Keratinocyte (primary cell): Measurements from ENCODE around the gene ZNF490. TPM values are rescaled to one million over a fixed set of nuclear protein-coding genes. Genes with fewer than 3 reads are reported as not detected.

Experiments used
- DNase-seq: peaks from one replicate; pipeline ENCODE4 v3.0.0-alpha.2; 2011; ENCODE audit warnings: low read depth, missing footprints, low spot score
- FAIRE-seq: peaks from 2 replicates; lab custom pipeline; 2011; peaks lifted over from hg19 to GRCh38; lab: Jason Lieb, UNC
- H2AFZ ChIP-seq: 2 replicates; pipeline ENCODE4 v1.6.0; 2012; ENCODE audit warnings: low read length, control low read depth, inconsistent platforms; ENCODE audit not compliant: control insufficient read depth
- H3K27ac ChIP-seq: 2 replicates; pipeline ENCODE4 v1.5.1; 2011; ENCODE audit warnings: low read length; ENCODE audit not compliant: control insufficient read depth, insufficient read depth
- H3K27me3 ChIP-seq: 3 replicates; pipeline ENCODE4 v1.6.0; 2011; ENCODE audit warnings: low read length; ENCODE audit not compliant: control insufficient read depth, insufficient read depth; ENCODE audit errors: extremely low read depth
- H3K36me3 ChIP-seq, 2 experiments: 2 replicates in 1 of 2; 3 replicates in 1 of 2; pipeline ENCODE4 v1.5.1; 2011; ENCODE audit warnings: low read length in 2 of 2, mild to moderate bottlenecking in 1 of 2; ENCODE audit not compliant: control insufficient read depth in 2 of 2, insufficient read depth in 2 of 2; ENCODE audit errors: extremely low read depth in 1 of 2
- H3K4me1 ChIP-seq: 3 replicates; pipeline ENCODE4 v1.5.1; 2011; ENCODE audit warnings: low read length; ENCODE audit not compliant: control insufficient read depth, insufficient read depth; ENCODE audit errors: extremely low read depth
- H3K4me2 ChIP-seq: 3 replicates; pipeline ENCODE4 v1.6.0; 2011; ENCODE audit warnings: low read depth, low read length; ENCODE audit not compliant: control insufficient read depth, insufficient read depth; ENCODE audit errors: extremely low read depth
- H3K4me3 ChIP-seq, 3 experiments: fragments of 200-600 bp in 1 of 3; sonication (generic) in 1 of 3; 2 replicates in 2 of 3; 3 replicates in 1 of 3; pipeline ENCODE4 v1.5.1; 2011 to 2016; ENCODE audit warnings: low read length in 3 of 3, mild to moderate bottlenecking in 3 of 3, control low read depth in 2 of 3, inconsistent platforms in 1 of 3, low read depth in 1 of 3, mixed read lengths in 1 of 3, mixed run types in 1 of 3, moderate library complexity in 1 of 3; ENCODE audit not compliant: control insufficient read depth in 2 of 3, insufficient read depth in 2 of 3; ENCODE audit errors: extremely low read depth in 1 of 3
- H3K79me2 ChIP-seq: 2 replicates; pipeline ENCODE4 v1.6.0; 2012; ENCODE audit warnings: low read length; ENCODE audit not compliant: control insufficient read depth, insufficient read depth
- H3K9ac ChIP-seq: 3 replicates; pipeline ENCODE4 v1.6.0; 2011; ENCODE audit warnings: low read length; ENCODE audit not compliant: control insufficient read depth, insufficient read depth; ENCODE audit errors: extremely low read depth
- H3K9me1 ChIP-seq: 3 replicates; pipeline ENCODE4 v1.6.0; 2011; ENCODE audit warnings: low read length; ENCODE audit not compliant: control insufficient read depth, insufficient read depth; ENCODE audit errors: extremely low read depth
- H3K9me3 ChIP-seq: 2 replicates; pipeline ENCODE4 v1.5.1; 2012; ENCODE audit warnings: low read depth, low read length; ENCODE audit not compliant: control insufficient read depth
- H4K20me1 ChIP-seq: 3 replicates; pipeline ENCODE4 v1.6.0; 2011; ENCODE audit warnings: low read length; ENCODE audit not compliant: control insufficient read depth, insufficient read depth; ENCODE audit errors: extremely low read depth
- EZH2 ChIP-seq: IDR thresholded peaks from one replicate; pipeline ENCODE4 v1.6.1; 2012; ENCODE audit warnings: inconsistent platforms, mild to moderate bottlenecking, low read length, moderate library complexity
- dilution Hi-C: fragments of 300-500 bp; cut with MboI; formaldehyde crosslinking; loops from one replicate; pipeline ENCODE4 v1.7.0; 2020; ENCODE audit warnings: low sequenced_read_pairs; ENCODE audit not compliant: extremely low pct_ligation_motif_present
- polyA plus RNA-seq, 5 experiments: library from polyadenylated mRNA; depleted of rRNA in 3 of 5; stranded (reverse) in 3 of 5; stranded (forward) in 1 of 5; unstranded in 1 of 5; fragments of >200 nt; gene quantifications; 1 replicate in 1 of 5; 2 replicates in 3 of 5; 3 replicates in 1 of 5; pipeline versions ENCODE4 v1.2.1 to v1.2.3, GENCODE V29; 2011 to 2012; ENCODE audit warnings: missing spikeins in 2 of 5, low read depth in 1 of 5, low replicate concordance in 1 of 5
- TF ChIP-seq, protein P1 (sequence below), 3 experiments: IDR thresholded peaks in 1 of 3; conservative IDR thresholded peaks in 1 of 3; optimal IDR thresholded peaks in 1 of 3; 2 replicates in 2 of 3; 3 replicates in 1 of 3; pipeline versions ENCODE3 to v1.5.1; 2011; ENCODE audit warnings: low read length in 3 of 3, mild to moderate bottlenecking in 3 of 3, moderate library complexity in 2 of 3, control low read depth in 1 of 3, inconsistent platforms in 1 of 3; ENCODE audit not compliant: insufficient read depth in 2 of 3; ENCODE audit errors: extremely low read depth in 1 of 3

Gene ZNF490
- polyA plus RNA-seq, 1 donor (not counting 4 experiments of a cell fraction or from before 2014, with no cell fraction given): 3.2 TPM

DNA sequence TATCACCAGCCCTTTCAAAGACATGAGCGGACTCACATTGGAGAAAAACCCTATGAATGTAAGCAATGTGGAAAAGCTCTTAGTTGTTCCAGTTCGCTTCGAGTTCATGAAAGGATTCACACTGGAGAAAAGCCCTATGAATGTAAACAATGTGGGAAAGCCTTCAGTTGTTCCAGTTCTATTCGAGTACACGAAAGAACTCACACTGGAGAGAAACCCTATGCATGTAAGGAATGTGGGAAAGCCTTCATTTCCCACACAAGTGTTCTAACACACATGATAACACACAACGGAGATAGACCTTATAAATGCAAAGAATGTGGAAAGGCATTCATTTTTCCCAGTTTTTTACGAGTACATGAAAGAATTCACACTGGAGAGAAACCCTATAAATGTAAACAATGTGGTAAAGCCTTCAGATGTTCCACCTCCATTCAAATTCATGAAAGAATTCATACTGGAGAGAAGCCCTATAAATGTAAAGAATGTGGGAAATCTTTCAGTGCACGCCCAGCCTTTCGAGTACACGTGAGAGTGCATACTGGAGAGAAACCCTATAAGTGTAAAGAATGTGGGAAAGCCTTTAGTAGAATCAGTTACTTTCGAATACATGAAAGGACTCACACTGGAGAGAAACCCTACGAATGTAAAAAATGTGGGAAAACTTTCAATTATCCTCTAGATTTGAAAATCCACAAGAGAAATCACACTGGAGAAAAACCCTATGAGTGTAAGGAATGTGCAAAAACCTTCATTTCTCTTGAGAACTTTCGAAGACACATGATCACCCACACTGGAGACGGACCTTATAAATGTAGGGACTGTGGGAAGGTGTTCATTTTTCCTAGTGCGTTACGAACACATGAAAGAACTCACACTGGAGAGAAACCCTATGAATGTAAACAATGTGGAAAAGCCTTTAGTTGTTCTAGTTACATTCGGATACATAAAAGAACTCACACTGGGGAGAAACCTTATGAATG is 17.7 kb upstream of the ZNF490 start:
- no peaks in the 10 kb centered on the region for H3K9me1 ChIP-seq
- H3K27ac ChIP-seq: no peak overlapping the region
- peaks cover 16 to 26% of the 10 kb centered on the region in 2 experiments for H3K36me3 ChIP-seq
- DNase-seq: no peak
- no peak for TF ChIP-seq EZH2
- TF ChIP-seq, protein P1, sequence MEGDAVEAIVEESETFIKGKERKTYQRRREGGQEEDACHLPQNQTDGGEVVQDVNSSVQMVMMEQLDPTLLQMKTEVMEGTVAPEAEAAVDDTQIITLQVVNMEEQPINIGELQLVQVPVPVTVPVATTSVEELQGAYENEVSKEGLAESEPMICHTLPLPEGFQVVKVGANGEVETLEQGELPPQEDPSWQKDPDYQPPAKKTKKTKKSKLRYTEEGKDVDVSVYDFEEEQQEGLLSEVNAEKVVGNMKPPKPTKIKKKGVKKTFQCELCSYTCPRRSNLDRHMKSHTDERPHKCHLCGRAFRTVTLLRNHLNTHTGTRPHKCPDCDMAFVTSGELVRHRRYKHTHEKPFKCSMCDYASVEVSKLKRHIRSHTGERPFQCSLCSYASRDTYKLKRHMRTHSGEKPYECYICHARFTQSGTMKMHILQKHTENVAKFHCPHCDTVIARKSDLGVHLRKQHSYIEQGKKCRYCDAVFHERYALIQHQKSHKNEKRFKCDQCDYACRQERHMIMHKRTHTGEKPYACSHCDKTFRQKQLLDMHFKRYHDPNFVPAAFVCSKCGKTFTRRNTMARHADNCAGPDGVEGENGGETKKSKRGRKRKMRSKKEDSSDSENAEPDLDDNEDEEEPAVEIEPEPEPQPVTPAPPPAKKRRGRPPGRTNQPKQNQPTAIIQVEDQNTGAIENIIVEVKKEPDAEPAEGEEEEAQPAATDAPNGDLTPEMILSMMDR (optimal IDR thresholded peaks at IDR 0.05 in 1 of 3, IDR thresholded peaks at IDR 0.05 in 1 of 3, conservative IDR thresholded peaks at IDR 0.05 in 1 of 3; ENCODE audit: extremely low read depth in 1 of 3, insufficient read depth in 2 of 3, low read length in 3 of 3): no peak
- peaks cover 2% of the 10 kb centered on the region for H3K79me2 ChIP-seq
- no peak for FAIRE-seq
- no peaks in the 10 kb centered on the region for H3K4me1 ChIP-seq
- no peaks in the 10 kb centered on the region for H4K20me1 ChIP-seq
- no peak overlapping the region for H3K9ac ChIP-seq
- no peak overlapping the region for H3K4me2 ChIP-seq
- no peaks in the 10 kb centered on the region for H3K27me3 ChIP-seq
- H3K4me3 ChIP-seq: no peak overlapping the region
- dilution Hi-C loops: no loop called here
- H3K9me3 ChIP-seq: peaks cover 31% of the 10 kb centered on the region
- H2AFZ ChIP-seq: no peak overlapping the region

DNA sequence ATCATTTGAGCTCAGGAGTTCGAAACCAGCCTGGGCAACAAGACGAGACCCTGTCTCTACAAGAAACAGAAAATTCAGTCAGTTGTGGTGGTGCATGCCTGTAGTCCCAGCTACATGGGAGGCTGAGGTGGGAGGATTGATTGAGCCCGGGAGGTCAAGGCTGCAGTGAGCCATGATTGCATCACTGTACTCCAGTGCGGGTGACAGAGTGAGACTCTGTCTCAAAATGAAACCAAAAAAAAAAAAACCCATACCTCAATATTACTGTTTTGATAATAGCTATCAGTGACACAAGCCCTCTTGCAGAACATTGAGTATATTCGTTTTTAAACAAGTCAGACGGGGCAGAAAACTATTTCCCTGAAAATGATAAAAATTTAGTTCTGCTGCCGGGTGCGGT is 16.3 kb upstream of the ZNF490 start:
- dilution Hi-C loops: no loop called here
- H3K9me3 ChIP-seq: peaks cover 31% of the 10 kb centered on the region
- H3K36me3 ChIP-seq: peaks cover 16 to 26% of the 10 kb centered on the region in 2 experiments
- H3K79me2 ChIP-seq: peaks cover 10% of the 10 kb centered on the region
- H3K9me1 ChIP-seq: no peaks in the 10 kb centered on the region
- no peak for DNase-seq
- H3K4me1 ChIP-seq: no peaks in the 10 kb centered on the region
- no peak overlapping the region for H2AFZ ChIP-seq
- H3K27me3 ChIP-seq: no peaks in the 10 kb centered on the region
- H3K4me3 ChIP-seq: no peak overlapping the region
- H4K20me1 ChIP-seq: no peaks in the 10 kb centered on the region
- H3K4me2 ChIP-seq: no peak overlapping the region
- H3K27ac ChIP-seq: no peak overlapping the region
- no peak for FAIRE-seq
- no peak for TF ChIP-seq EZH2
- TF ChIP-seq, protein P1 (optimal IDR thresholded peaks at IDR 0.05 in 1 of 3, IDR thresholded peaks at IDR 0.05 in 1 of 3, conservative IDR thresholded peaks at IDR 0.05 in 1 of 3; ENCODE audit: extremely low read depth in 1 of 3, insufficient read depth in 2 of 3, low read length in 3 of 3): no peak
- no peak overlapping the region for H3K9ac ChIP-seq
